PC-9 (cell line): ENCODE results near the gene NRXN2. TPM values are rescaled to one million over a fixed set of nuclear protein-coding genes. Genes with fewer than 3 reads are reported as not detected.

Experiments used
- BruUV-seq: library from RNA; stranded (reverse); fragments of 400-500 nt; replicated peaks from 2 replicates; lab custom pipeline; 2021; lab: Mats Ljungman, UMichigan
- CTCF ChIA-PET: fragments of 300-600 bp; sonication (Branson Sonifier 250); formaldehyde crosslinking; loops from one replicate; lab custom pipeline; 2022; ENCODE audit warnings: antibody characterized with exemption; lab: Charles Lee
- POLR2A ChIA-PET: fragments of 300-600 bp; sonication (Branson Sonifier 250); formaldehyde crosslinking; loops from one replicate; lab custom pipeline; 2022; ENCODE audit warnings: antibody characterized with exemption; ENCODE audit not compliant: unreplicated experiment; lab: Charles Lee
- DNase-seq, 2 experiments: peaks; one replicate each; pipeline versions ENCODE4 v3.0.0 to v3.0.0-alpha.2; 2015 to 2022; ENCODE audit warnings: mixed read lengths in 1 of 2
- H2AFZ ChIP-seq: fragments of 200-600 bp; sonication (generic); 2 replicates; pipeline ENCODE4 v1.8.1; 2017; ENCODE audit warnings: antibody characterized with exemption
- H3F3A ChIP-seq: fragments of 200-600 bp; sonication (generic); 2 replicates; pipeline ENCODE4 v1.8.1; 2017; ENCODE audit warnings: antibody characterized with exemption, mild to moderate bottlenecking, low read depth; ENCODE audit not compliant: insufficient read depth
- H3K27ac ChIP-seq: fragments of 200-600 bp; sonication (generic); 2 replicates; pipeline ENCODE4 v1.6.1; 2016; ENCODE audit warnings: mixed run types
- H3K27me3 ChIP-seq: fragments of 200-600 bp; sonication (generic); 2 replicates; pipeline ENCODE4 v1.6.1; 2016; ENCODE audit warnings: low read depth, mixed run types; ENCODE audit not compliant: insufficient read depth
- H3K36me3 ChIP-seq: fragments of 200-600 bp; sonication (generic); 2 replicates; pipeline ENCODE4 v1.6.1; 2016; ENCODE audit warnings: low read depth, mixed run types
- H3K4me1 ChIP-seq: fragments of 200-600 bp; sonication (generic); replicated peaks from 2 replicates; pipeline ENCODE4 v1.6.1; 2016; ENCODE audit warnings: mixed run types; ENCODE audit not compliant: insufficient read depth
- H3K4me2 ChIP-seq: fragments of 200-600 bp; sonication (generic); 2 replicates; pipeline ENCODE4 v1.6.1; 2017; ENCODE audit warnings: mixed run types
- H3K4me3 ChIP-seq: fragments of 200-600 bp; sonication (generic); 2 replicates; pipeline ENCODE4 v1.6.1; 2016; ENCODE audit warnings: mixed run types
- H3K79me2 ChIP-seq: fragments of 200-600 bp; sonication (generic); 2 replicates; pipeline ENCODE4 v1.6.1; 2017; ENCODE audit warnings: low read depth, mixed run types
- H3K9me2 ChIP-seq: fragments of 200-600 bp; sonication (generic); 2 replicates; pipeline ENCODE4 v1.8.1; 2017; ENCODE audit warnings: mild to moderate bottlenecking; ENCODE audit not compliant: insufficient read depth
- H3K9me3 ChIP-seq: fragments of 200-600 bp; sonication (generic); 2 replicates; pipeline ENCODE4 v1.8.1; 2016; ENCODE audit warnings: low read depth; ENCODE audit not compliant: insufficient read depth
- H4K20me1 ChIP-seq: fragments of 200-600 bp; sonication (generic); 2 replicates; pipeline ENCODE4 v1.8.1; 2017; ENCODE audit not compliant: insufficient read depth
- EZH2 ChIP-seq: fragments of 200-600 bp; sonication (generic); IDR thresholded peaks from 2 replicates; pipeline ENCODE4 v1.8.0; 2017; ENCODE audit warnings: antibody characterized with exemption, low read depth
- intact Hi-C: fragments of 100-400 bp; cut with micrococcal nuclease; formaldehyde crosslinking; loops from one replicate; pipeline ENCODE4 v1.10.0; 2022; ENCODE audit not compliant: unreplicated experiment
- total RNA-seq: library from RNA; stranded (reverse); gene quantifications from 2 replicates; pipeline ENCODE4 v1.2.3, GENCODE V29; 2021
- TF ChIP-seq, protein P1 (sequence below): fragments of 200-600 bp; sonication (generic); conservative IDR thresholded peaks from 2 replicates; pipeline ENCODE4 v1.6.1; 2017; ENCODE audit warnings: mixed run types, antibody characterized with exemption, mild to moderate bottlenecking, moderate library complexity

NRXN2 gene
- total RNA-seq, 1 experiment from 2014 or later = not detected

DNA sequence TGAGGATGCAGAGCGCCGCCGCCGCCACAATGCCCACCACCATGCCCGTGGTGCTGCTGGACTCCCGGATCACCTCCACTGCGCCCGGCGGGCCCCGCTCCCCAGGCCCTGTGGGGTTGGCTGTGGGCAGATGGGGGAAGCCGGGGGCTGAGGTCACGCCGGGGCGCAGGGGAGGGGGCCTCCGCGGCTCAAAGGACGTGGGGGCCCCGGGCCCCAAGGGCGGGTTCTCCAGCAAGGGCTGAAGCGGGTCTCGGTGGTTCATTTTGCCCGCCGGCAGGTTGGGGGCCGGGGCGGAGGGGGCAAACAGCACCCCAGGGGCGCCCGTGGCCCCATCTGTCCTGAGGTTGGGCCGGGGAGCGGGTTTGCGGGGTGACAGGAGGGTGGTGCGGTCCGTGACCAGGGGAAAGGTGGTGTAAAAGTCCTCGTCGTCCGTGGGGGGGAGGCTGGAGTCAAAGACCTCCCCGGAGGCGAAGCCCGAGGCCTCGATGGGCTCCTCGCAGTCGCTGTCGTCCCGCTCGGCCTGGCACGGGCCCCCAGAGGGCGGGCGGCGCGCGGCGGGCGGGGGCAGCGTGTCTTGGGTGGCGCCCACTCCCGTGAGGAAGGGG, 115.5 kb downstream of the NRXN2 start:
- H3K27ac ChIP-seq = no peak overlapping the region
- peaks cover 60% of the 10 kb centered on the region for H3K27me3 ChIP-seq
- no peaks in the 10 kb centered on the region; the same call in 1 of the 2 replicates for H4K20me1 ChIP-seq
- DNase-seq = no peak
- H3K79me2 ChIP-seq = no peaks in the 10 kb centered on the region
- CTCF ChIA-PET = no interaction called here
- no peaks in the 10 kb centered on the region for H3K4me1 ChIP-seq
- H3F3A ChIP-seq = no peaks in the 10 kb centered on the region
- H3K9me2 ChIP-seq = no peaks in the 10 kb centered on the region
- TF ChIP-seq EZH2 = no peak
- TF ChIP-seq, protein P1, sequence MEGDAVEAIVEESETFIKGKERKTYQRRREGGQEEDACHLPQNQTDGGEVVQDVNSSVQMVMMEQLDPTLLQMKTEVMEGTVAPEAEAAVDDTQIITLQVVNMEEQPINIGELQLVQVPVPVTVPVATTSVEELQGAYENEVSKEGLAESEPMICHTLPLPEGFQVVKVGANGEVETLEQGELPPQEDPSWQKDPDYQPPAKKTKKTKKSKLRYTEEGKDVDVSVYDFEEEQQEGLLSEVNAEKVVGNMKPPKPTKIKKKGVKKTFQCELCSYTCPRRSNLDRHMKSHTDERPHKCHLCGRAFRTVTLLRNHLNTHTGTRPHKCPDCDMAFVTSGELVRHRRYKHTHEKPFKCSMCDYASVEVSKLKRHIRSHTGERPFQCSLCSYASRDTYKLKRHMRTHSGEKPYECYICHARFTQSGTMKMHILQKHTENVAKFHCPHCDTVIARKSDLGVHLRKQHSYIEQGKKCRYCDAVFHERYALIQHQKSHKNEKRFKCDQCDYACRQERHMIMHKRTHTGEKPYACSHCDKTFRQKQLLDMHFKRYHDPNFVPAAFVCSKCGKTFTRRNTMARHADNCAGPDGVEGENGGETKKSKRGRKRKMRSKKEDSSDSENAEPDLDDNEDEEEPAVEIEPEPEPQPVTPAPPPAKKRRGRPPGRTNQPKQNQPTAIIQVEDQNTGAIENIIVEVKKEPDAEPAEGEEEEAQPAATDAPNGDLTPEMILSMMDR = no peak
- no peaks in the 10 kb centered on the region for H3K36me3 ChIP-seq
- intact Hi-C loops = no loop called here
- no TSS peak for BruUV-seq
- no peak overlapping the region for H2AFZ ChIP-seq
- H3K4me3 ChIP-seq = no peak overlapping the region
- POLR2A ChIA-PET = no interaction called here
- no peaks in the 10 kb centered on the region for H3K9me3 ChIP-seq
- no peak overlapping the region for H3K4me2 ChIP-seq

DNA sequence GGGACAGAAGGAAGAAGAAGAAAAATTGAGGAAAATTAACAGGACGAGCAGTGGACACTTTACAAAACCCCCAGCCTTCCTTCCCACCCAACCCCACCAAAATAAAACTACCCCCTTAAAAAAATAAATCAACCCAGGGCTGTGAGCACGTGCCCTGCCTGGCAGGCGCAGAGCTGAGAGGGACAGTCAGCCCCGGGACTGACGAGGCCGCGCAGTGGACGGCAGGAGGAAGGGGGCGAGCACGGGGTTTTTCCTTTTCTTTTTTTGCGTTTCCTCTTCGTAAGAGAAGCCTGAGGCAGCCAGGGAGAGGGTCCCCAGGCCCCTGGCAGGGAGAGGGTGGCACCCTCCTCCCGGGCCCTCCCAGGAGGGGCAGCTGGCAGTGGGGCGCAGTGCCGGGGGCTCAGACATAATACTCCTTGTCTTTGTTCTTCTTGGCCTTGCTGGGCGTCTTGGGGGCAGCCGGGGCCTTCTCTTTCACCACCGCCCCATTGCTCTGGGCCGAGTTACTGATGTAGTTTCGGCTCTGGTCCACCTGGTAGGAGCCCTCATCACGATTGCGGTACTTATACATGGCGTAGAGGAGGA, 116.1 kb downstream of the NRXN2 start:
- no peaks in the 10 kb centered on the region for H3K4me1 ChIP-seq
- no peaks in the 10 kb centered on the region for H3K79me2 ChIP-seq
- BruUV-seq = no TSS peak
- H3K4me2 ChIP-seq = no peak overlapping the region
- no peak overlapping the region for H3K27ac ChIP-seq
- DNase-seq = no peak
- no peaks in the 10 kb centered on the region for H3K36me3 ChIP-seq
- H3F3A ChIP-seq = no peaks in the 10 kb centered on the region
- POLR2A ChIA-PET = no interaction called here
- no peaks in the 10 kb centered on the region for H3K9me3 ChIP-seq
- H3K27me3 ChIP-seq = peaks cover 58% of the 10 kb centered on the region
- no peaks in the 10 kb centered on the region for H3K9me2 ChIP-seq
- TF ChIP-seq, protein P1 = no peak
- TF ChIP-seq EZH2 = no peak
- no peak overlapping the region for H3K4me3 ChIP-seq
- CTCF ChIA-PET = no interaction called here
- intact Hi-C loops = no loop called here
- no peaks in the 10 kb centered on the region; the same call in 1 of the 2 replicates for H4K20me1 ChIP-seq
- H2AFZ ChIP-seq = no peak overlapping the region

DNA sequence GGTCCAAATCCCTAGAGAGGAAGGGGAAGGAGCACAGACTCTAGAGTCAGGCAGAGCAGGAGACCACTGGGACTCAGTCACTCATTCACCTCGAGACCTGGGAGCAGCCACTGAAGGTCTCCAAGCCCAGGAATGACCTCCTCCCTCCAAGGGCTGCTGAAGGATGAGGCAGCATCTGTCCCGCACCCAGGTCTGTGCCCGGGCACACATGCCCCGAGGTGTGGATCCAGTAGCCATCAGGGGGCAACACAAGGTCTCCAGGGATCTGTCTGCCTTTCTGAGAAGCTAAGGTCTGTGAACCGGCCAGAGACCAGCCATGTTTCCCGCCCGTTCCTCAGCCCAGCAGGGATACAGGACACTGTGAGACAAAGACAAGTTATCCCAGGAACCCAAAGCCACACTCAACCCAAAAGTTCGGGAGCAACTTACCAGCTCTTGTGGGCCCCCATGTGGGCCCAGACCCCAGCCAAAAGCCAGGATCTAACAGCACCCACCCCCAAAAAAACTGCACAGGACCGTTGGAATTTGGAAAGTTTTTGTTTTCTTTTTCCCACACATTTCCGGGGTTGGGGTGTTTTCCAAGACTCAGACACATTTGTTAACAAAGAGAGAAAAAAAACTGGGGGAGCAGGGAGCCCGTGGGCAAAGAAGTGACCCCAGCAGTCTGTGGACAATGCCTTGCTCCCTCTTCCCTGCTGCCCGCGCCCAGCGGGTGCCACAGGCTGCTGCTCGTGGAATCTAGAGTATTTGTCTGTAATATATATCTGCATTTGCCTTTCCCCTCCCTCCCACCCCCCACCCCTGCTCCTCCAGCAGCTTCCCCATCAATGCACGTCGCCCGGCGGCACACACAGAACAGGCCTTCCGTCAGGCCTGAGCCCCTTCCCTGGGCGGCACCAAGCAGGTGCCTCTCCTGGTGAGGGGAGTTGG, 117.1 kb downstream of the NRXN2 start:
- H3K9me2 ChIP-seq = no peaks in the 10 kb centered on the region
- peaks cover 66% of the 10 kb centered on the region for H3K27me3 ChIP-seq
- no peaks in the 10 kb centered on the region for H3K36me3 ChIP-seq
- H4K20me1 ChIP-seq = no peaks in the 10 kb centered on the region; the same call in 1 of the 2 replicates
- intact Hi-C loops = no loop called here
- no peak for DNase-seq
- H3F3A ChIP-seq = no peaks in the 10 kb centered on the region
- H3K9me3 ChIP-seq = no peaks in the 10 kb centered on the region
- TF ChIP-seq, protein P1 = no peak
- no peak for TF ChIP-seq EZH2
- H3K4me3 ChIP-seq = no peak overlapping the region
- no TSS peak for BruUV-seq
- ChIA-PET POLR2A (no interaction called here), CTCF (no interaction called here)
- H3K27ac ChIP-seq = no peak overlapping the region
- no peak overlapping the region for H2AFZ ChIP-seq
- no peaks in the 10 kb centered on the region for H3K79me2 ChIP-seq
- no peaks in the 10 kb centered on the region for H3K4me1 ChIP-seq
- H3K4me2 ChIP-seq = no peak overlapping the region
